DLD1 (cell line): ENCODE data around the gene TRIB2.
"Not testable (repeated sequence)": the region's sequence is repeated elsewhere in the genome, so short reads cannot be mapped to it uniquely, and the experiment has no call there.

Experiments used
- in situ Hi-C: cut with HindIII; loops from 2 replicates; pipeline ENCODE4 v1.10.0; 2017; ENCODE audit warnings: low sequenced_read_pairs

The TRIB2 gene

GRCh38 chr2:12716282-12717190 lies at the start of gene TRIB2:
Gene TRIB2 (plus strand): TSS chr2:12716936. CDS start chr2:12718308, 1,372 bp downstream.
- in situ Hi-C loops, result no loop called here

DNA sequence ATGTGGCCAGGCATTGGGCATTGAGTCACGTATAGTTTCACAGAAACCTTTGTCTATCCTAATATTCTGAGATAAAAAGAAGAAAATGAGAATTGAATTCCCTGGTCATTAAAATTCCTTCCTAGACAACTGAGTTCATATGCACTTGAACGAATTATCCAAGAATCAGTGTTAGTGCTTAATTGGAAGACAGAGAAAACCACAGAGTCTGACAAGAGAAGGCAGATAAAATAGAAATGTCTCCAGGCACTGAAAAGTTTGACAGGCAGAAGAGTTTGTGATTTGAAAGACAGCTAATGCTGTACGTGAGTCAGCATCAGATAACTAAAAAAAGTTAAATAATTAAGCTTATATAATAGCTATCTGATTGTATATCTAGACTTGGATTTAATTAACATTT lies 47.7 kb upstream of the TRIB2 start:
- in situ Hi-C loops, result no loop called here

DNA sequence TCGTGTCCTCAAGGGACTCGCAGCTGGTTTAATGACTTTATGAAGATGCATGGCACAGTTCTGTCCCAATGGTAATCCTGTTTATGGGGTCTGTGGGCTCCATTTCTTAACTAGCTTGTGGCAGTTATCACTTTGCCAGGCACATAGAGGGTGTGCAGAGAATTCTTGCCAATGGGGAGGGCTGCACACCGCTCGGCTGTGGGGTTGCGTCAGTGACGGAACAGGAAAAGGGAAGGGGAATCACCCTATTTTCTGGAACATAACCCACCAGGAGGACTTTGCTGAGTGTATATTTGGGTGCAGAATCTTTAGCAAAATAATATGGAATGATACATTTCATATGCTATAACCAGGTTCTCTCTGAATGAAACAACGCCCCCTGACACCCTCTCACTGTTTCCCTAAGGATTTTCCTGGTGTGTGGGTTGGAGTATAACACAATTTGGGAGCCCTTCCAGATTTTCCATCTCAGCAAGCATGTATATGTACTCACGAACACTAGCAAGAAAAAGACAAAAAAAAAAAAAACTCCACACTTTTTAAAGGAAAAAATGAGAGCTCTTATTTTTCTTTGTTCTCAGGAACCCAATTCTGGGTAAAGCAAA lies 43.9 kb upstream of the TRIB2 start:
- in situ Hi-C loops, result no loop called here

GRCh38 chr2:12674644-12675328 lies 42.0 kb upstream of the TRIB2 start:
- in situ Hi-C loops, result no loop called here

DNA sequence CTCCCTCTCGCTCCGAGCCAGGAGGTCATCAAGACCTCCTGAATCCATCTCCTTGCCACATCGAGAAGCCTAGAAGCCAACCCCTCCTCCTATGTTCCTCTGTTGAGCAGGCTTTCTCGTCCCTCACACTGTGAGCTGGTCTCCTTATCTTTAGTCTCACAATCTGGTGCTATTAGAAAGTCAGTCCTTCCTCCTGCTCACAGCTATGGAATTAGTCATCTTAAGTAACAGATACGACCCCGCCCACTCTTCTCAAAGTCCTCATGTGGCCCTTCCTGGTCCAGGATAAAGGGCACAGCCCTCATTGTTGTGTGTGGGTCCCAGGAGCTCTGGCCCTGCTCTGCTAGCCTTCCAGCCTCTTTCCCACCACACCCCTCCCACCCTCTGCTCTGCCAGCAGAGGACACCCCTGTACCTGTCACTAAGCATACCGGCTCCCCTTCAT lies 41.4 kb upstream of the TRIB2 start:
- in situ Hi-C loops, result no loop called here

- in situ Hi-C loops, result no loop called here
These were observed 40.9 kb upstream of the TRIB2 start for GRCh38 chr2:12675801-12676200.

GRCh38 chr2:12676771-12677170 lies 40.0 kb upstream of the TRIB2 start:
- in situ Hi-C loops, result no loop called here

- in situ Hi-C loops, result no loop called here
These were observed 38.5 kb upstream of the TRIB2 start for GRCh38 chr2:12678186-12678585.

DNA sequence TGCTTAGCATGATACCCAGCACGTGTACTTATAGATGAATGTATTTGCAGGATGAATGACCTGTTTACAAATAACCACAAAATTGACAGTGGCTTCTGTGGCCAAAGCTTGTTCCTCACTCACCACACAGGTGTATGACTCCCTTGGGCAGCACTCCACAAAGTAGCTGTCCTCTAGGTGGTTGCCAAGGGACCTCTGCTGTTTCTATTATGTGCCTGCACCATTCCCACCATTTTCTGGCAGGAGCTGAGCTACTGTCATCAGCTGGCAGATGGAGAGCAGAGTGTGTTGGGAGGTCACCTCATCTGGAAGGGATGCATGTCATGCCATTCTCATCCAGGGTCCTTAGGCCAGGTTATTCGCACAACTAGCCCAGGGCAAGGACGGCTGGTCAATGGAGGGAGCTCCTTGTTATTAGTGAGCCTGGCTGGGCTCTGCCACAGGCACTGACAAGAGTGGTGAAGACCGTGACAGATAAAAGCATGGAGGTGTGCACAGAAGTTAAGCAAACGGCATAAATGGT lies 37.1 kb upstream of the TRIB2 start:
- in situ Hi-C loops, result no loop called here

GRCh38 chr2:12680115-12680514 lies 36.6 kb upstream of the TRIB2 start:
- in situ Hi-C loops, result not testable (repeated sequence)

- in situ Hi-C loops, result no loop called here
These were observed 34.7 kb upstream of the TRIB2 start for GRCh38 chr2:12682017-12682416.

GRCh38 chr2:12683457-12684100 lies 33.2 kb upstream of the TRIB2 start:
- in situ Hi-C loops, result no loop called here

DNA sequence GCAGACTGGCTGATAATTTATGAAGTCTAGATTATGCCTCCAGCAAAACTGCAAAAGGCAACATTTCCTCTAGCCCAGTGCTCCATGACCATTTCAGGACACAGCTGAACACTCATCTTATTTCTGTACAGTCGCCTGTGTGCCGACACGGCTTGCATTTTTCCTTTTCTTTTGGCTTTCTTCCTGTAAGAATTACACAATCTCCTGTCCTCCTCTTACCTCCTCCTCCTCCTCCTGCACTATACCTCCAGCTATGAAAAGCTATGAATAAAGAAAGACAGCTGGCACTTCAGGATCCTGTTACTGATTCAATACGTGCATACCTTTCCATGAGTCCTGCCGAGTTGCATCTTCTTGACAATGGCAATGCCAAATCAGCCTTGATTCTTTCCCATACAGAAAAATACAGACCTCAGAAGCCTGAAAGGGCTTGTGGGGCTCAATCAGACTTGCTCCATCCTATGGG lies 32.2 kb upstream of the TRIB2 start:
- in situ Hi-C loops, result no loop called here

DNA sequence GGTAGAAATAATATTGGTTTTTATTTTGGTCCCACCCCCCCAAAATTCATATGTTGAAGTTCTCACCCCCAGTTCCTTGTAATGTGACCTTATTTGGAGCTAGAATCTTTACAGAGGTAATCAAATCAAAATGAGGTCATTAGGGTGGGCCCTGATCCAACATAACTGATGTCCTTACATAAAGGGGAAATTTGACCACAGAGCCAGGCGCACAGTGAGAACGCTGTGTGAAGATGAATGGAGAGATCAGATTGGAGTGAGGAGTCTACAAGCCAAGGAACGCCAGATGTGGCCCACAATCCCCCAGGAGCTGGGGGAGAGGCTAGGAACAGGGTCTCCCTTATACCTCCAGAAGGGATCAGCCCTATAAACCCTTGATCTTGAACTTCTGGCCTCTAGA lies 31.6 kb upstream of the TRIB2 start:
- in situ Hi-C loops, result no loop called here

DNA sequence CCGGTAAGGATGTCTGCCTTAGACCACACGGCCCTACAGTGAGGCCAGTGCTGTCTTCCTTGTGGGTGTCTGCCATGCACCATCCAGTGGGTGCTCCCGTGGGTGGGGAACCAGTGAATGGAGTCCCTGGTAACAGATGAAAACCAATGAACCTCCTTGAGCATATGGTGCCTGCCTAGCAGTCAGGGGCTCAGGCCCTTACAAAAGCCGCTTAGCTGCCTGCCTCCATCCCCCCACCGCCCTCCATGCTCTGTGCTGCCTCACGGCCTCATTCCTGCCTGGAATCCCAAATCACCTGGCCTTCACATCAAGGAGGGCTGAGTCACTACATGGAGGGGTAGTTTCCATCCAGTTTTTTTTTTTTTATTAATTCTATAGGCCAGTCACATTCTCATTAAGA lies 30.8 kb upstream of the TRIB2 start:
- in situ Hi-C loops, result no loop called here

- in situ Hi-C loops, result no loop called here
These were observed 29.9 kb upstream of the TRIB2 start for GRCh38 chr2:12686708-12687283.

DNA sequence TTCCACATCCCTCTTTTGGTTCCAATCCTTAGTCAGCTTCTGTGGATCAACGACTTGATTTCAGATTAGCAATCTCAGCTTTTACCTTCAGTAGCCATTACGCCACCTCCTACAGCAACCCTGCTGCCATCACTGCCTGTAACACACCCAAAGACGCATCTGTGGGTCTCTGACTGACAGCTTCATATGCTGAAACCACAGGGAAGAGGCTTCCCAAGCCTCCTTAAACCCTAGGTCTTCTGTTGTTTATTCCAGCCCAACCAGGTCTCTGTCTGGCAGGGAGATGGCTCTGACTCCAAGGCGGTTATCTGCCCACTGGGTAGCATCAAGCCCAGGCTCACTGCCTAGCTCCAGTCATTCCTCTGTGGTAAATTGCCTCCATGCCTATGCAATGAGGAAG lies 28.6 kb upstream of the TRIB2 start:
- in situ Hi-C loops, result no loop called here

GRCh38 chr2:12688893-12689292 lies 27.8 kb upstream of the TRIB2 start:
- in situ Hi-C loops, result no loop called here

GRCh38 chr2:12693509-12693908 lies 23.2 kb upstream of the TRIB2 start:
- in situ Hi-C loops, result no loop called here

GRCh38 chr2:12694990-12695774 lies 21.6 kb upstream of the TRIB2 start:
- in situ Hi-C loops, result no loop called here
